ENCODE measurements around the gene STARD8.

STARD8 gene

GRCh38 chrX:68690936-68691501, 43.6 kb downstream of the STARD8 start:
- DNase-seq (ENCODE audit: low spot score), result no peak

DNA sequence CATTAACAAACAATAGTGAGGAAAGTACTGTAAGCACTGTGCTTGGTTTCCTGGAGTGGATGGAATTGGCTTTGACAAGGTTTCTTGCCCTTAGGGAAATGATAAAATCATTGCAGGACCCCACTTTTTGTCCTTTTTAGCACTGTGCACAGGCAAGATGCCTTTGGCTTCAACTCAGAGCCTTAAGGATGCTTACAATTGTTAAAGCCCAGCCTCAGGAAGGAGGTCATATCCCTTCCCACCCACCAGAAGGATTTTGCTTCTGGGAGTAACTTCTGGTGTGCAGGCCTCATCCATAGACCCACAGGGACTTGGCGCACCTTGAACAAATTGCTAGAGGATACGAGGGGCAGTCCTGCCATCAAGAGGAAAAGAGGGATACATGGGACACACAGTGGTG, 44.5 kb downstream of the STARD8 start:
- no peak for DNase-seq (ENCODE audit: low spot score)

- no peak for DNase-seq (ENCODE audit: low spot score)
Measured at GRCh38 chrX:68692651-68693050, 45.2 kb downstream of the STARD8 start.

- DNase-seq (ENCODE audit: low spot score), result peak; percentile 39
Measured at GRCh38 chrX:68693481-68694434, 46.3 kb downstream of the STARD8 start.

GRCh38 chrX:68694435-68695205, 47.2 kb downstream of the STARD8 start:
- no peak for DNase-seq (ENCODE audit: low spot score)

DNA sequence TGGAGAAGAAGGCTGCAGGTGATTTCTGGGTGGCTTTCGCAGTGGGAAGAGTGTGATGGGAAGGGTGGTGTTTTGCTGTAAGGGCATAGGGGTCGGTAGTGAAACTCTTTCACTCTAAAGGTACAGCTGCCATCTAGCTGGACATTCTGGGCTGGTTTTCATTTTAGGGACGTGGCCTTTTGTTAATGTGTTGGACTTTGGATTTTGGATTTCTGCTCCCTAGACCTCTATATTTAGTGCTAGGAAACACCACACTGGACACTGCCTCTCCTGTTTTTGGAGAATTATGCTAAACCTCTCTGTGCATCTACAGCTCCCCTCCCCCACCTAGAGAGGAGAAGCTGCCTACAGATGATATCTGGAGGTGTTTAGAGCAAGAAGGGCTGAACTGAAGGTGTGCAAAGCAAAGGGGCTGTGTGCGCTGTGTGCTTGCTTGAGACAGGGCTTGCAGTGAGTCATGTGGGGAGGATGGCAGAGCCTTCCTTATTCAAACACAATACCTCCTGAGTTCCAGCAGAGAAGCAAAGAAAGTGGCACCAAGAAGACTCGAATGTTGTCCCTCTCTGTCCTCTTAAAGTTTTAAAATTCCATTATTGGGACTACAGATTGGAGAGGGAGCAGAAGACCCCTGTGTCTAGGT, 47.9 kb downstream of the STARD8 start:
- no peak for DNase-seq (ENCODE audit: low spot score)

- no peak for DNase-seq (ENCODE audit: low spot score)
Measured at GRCh38 chrX:68696267-68696990, 49.0 kb downstream of the STARD8 start.

GRCh38 chrX:68697036-68697435, 49.6 kb downstream of the STARD8 start:
- no peak for DNase-seq (ENCODE audit: low spot score)

DNA sequence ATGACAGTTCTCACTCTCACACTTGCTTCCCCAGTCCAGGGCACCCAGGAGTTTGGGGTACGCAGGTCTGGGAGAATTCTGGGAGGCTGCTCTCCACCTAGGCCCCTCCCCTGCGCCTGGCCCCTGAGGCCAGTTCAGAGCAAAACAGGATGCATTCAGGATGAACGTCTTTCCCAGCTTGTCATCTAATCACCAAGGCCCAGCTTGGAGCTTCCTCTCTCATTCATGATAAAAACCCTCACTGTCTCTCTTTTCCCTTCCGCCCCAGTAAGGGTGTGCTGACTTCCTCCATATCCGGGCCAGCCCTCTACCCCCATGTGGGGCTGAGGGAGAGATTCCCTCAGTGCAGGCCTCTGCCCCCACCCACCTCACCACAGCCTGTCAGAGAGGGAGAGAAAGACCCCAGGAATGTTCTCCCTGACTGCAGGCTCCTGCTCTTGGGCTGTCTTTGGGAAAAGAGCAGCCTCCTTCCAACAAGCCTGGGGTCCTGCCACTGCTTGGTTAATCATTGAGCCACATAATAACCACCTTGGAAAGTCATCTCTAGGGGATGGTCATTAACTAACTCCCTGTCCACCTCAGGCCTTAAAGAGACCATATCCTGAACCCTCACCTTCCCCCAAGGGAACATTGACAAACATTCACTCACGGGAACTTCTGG, 50.1 kb downstream of the STARD8 start:
- no peak for DNase-seq (ENCODE audit: low spot score)

DNA sequence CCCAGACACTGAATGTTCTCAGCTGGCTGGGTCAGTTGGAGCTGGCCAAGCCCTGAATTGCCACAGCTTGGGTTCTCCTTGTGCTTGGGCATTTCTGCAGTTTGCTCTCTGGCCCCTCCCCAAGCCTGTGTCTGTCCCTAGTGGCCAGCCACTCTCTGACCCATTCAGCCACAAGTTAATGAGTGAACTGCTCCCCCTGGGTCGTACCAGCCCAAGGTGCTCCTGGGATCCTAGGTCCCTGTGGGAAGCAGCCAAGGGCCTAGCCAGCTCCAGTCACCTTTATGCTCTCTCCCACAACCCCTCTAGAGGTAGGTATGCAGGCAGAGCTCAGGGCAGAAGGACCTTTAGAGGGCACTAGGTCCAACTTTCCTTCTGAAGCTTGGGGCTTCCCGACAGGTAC, 51.5 kb downstream of the STARD8 start:
- DNase-seq (ENCODE audit: low spot score), result no peak

DNA sequence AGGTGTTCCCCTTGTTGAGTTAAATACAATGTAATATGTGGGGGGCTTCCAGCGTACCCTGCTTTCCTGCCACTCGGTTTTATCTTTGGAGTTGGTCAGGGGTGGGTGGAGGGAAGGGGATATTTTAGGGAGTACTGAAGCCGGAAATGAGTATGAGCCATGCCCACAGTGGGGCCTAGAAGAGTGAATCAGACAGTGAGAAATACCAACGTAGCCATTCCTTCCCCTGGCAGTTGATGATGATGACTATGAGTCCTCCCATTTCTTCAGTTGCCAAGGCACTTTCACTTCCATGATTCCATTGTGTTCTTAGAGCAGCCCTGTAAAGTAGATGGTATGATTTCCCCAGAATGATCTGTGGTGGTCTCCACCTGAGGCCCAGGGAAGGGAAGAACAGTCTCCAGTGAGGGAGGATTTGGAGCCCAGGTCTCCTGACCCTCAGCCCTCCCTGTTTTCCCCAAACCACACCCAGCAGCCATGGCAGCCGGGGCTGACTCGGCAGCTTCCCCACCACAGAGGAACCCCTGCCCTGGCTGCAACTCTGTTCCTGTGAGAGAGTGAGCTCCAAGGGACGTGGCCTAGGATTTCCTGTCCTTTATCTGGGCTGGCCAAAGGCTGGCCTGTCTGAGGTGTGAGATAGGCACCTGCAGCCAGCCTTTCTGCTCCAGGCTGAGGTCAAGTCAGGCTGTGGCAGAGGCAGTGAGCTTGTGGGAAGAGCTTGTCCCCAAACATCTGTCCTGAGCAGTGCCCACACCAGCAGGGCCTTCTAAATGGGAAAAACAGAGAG, 52.7 kb downstream of the STARD8 start:
- no peak for DNase-seq (ENCODE audit: low spot score)

GRCh38 chrX:68703369-68703768, 55.9 kb downstream of the STARD8 start:
- DNase-seq (ENCODE audit: low spot score), result no peak

DNA sequence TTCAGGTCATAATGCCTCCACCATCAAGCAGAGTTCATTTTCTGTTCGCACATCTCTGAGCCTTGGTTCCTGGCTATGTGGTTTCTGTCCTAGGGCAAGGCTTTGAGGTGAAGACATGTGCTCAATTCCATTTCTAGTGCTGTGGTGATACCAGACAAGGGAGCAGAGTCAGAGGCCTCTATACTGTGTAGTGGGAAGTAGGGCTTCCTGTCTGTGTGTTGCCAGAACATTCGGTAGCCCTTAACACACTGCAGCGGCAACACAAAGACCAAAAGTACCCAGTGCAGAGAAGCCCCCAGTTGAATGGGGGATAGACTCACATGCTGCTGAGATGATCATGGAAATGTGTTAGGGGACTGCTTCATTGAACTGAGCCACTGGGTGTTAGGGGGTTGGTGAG, 56.4 kb downstream of the STARD8 start:
- DNase-seq (ENCODE audit: low spot score), result no peak

- no peak for DNase-seq (ENCODE audit: low spot score)
Measured at GRCh38 chrX:68705986-68706385, 58.5 kb downstream of the STARD8 start.

DNA sequence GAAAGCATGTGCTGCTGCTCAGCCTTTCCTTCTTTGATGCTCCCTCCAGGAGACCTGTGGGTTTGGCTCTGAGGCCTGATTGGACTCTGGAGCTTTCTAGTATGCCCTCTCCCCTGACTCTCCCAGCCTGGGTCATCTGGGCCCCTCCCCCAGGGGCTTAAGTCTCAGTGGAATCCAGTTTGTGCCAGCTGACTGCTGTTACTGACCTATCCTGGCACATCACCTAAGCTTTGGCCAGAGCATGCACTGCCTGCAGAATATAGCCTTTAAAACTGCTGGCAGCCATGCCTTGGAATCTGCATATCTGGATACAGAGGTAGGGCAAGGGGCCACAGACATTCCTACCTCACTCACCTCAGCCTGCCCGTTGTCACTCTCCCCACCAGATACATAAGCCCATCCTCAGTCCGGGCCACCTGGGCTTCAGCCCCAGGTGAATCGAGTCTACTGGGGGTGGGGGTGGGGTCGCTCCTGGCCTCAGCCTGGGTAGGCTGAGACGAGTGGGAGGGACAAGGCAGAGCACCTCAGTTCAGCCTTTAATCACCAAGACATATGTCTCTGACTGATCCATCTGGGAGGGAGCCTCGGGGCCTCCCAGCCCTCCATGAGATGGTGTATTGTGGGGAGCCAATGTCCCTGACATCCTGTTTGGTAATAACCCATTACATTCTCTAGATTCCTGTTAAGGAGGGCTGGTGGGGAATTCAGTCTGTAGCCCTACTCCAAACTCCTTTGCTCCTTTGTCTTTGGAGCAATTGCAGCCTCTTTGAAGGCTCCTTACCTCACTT, 61.2 kb downstream of the STARD8 start:
- no peak for DNase-seq (ENCODE audit: low spot score)

GRCh38 chrX:68710870-68711576, 63.6 kb downstream of the STARD8 start:
- no peak for DNase-seq (ENCODE audit: low spot score)

DNA sequence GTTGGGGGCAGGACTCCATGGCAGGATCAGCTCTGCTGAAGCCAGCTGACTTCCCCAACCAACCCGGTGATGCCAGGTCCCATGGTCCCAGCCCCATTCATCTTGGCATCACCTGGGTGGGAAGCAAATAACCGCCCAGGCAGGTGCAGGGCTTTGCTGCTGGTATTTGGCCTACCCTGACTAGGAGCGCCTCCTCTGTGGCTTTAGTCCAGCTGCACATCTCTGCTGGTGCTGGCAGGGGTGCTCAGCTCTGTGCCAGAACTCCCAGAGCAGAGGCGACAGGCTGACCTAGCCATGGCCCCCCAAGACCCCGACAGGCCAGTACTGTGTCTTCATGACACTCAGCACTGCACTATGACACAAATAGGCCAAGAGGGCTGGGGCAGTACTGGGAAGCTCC, 64.4 kb downstream of the STARD8 start:
- DNase-seq (ENCODE audit: low spot score), result no peak

- no peak for DNase-seq (ENCODE audit: low spot score)
Measured at GRCh38 chrX:68714856-68715255, 67.4 kb downstream of the STARD8 start.

DNA sequence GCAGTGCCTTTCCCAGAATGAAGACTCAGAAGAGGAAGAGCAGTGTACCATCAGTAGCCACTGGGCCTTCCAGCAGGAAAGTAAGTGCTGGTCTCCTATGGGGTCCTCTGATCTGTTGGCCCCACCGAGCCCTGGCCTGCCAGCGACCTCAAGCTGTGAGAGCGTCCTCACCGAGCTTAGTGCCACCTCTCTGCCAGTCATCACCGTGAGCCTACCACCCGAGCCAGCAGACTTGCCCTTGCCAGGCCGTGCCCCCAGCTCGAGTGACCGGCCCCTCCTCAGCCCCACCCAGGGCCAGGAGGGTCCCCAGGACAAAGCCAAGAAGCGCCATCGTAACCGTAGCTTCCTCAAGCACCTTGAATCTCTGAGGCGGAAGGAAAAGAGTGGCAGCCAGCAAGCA, 69.7 kb downstream of the STARD8 start:
- no peak for DNase-seq (ENCODE audit: low spot score)
